Neural crest cell (in vitro differentiated cells): ENCODE results near the gene HAPLN3. TPM values are rescaled to one million over a fixed set of nuclear protein-coding genes. Genes with fewer than 3 reads are reported as not detected.

Source experiments
- DNase-seq: peaks from one replicate; pipeline ENCODE4 v3.0.0; 2021; ENCODE audit warnings: low read depth, mixed read lengths, low spot score
- H3K27ac Mint-ChIP-seq: one replicate; pipeline ENCODE4 v1.8.0; 2021; ENCODE audit warnings: mild to moderate bottlenecking, mixed read lengths; ENCODE audit not compliant: unreplicated experiment
- H3K27me3 Mint-ChIP-seq: 2 replicates; pipeline ENCODE4 v1.8.0; 2021; ENCODE audit warnings: low read depth, mild to moderate bottlenecking, mixed read lengths
- H3K36me3 Mint-ChIP-seq: 2 replicates; pipeline ENCODE4 v1.8.0; 2021; ENCODE audit warnings: low read depth, mild to moderate bottlenecking, mixed read lengths
- H3K4me1 Mint-ChIP-seq: 2 replicates; pipeline ENCODE4 v1.8.0; 2021; ENCODE audit warnings: mixed read lengths
- H3K4me3 Mint-ChIP-seq: one replicate; pipeline ENCODE4 v1.8.0; 2021; ENCODE audit warnings: mild to moderate bottlenecking, mixed read lengths
- H3K9me3 Mint-ChIP-seq: 2 replicates; pipeline ENCODE4 v1.8.0; 2021; ENCODE audit warnings: mixed read lengths
- total RNA-seq: library from RNA; stranded (reverse); gene quantifications from 2 replicates; pipeline ENCODE4 v1.2.1, GENCODE V29; 2021
- TF ChIP-seq, protein P1 (sequence below): fragments of 200-600 bp; sonication (generic); conservative IDR thresholded peaks from 2 replicates; pipeline ENCODE4 v1.5.0; 2021; ENCODE audit warnings: antibody characterized with exemption, mild to moderate bottlenecking

HAPLN3 gene
- total RNA-seq, 1 donor from 2014 or later: 2.9 TPM

GRCh38 chr15:88904624-88905327 lies 9.4 kb upstream of the HAPLN3 start:
- H3K36me3 Mint-ChIP-seq: peaks cover 13% of the 10 kb centered on the region
- H3K4me1 Mint-ChIP-seq: peaks cover 16% of the 10 kb centered on the region
- H3K27ac Mint-ChIP-seq: no peak overlapping the region
- no peaks in the 10 kb centered on the region for H3K27me3 Mint-ChIP-seq
- DNase-seq: peak; percentile 83
- H3K9me3 Mint-ChIP-seq: no peaks in the 10 kb centered on the region
- H3K4me3 Mint-ChIP-seq: peak overlapping the region; percentile 66
- TF ChIP-seq, protein P1, sequence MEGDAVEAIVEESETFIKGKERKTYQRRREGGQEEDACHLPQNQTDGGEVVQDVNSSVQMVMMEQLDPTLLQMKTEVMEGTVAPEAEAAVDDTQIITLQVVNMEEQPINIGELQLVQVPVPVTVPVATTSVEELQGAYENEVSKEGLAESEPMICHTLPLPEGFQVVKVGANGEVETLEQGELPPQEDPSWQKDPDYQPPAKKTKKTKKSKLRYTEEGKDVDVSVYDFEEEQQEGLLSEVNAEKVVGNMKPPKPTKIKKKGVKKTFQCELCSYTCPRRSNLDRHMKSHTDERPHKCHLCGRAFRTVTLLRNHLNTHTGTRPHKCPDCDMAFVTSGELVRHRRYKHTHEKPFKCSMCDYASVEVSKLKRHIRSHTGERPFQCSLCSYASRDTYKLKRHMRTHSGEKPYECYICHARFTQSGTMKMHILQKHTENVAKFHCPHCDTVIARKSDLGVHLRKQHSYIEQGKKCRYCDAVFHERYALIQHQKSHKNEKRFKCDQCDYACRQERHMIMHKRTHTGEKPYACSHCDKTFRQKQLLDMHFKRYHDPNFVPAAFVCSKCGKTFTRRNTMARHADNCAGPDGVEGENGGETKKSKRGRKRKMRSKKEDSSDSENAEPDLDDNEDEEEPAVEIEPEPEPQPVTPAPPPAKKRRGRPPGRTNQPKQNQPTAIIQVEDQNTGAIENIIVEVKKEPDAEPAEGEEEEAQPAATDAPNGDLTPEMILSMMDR: peak; percentile 99

- TF ChIP-seq, protein P1: no peak
- Mint-ChIP-seq H3K36me3 (peaks cover 13% of the 10 kb centered on the region), H3K27ac (no peak overlapping the region), H3K27me3 (no peaks in the 10 kb centered on the region), H3K9me3 (no peaks in the 10 kb centered on the region), H3K4me1 (peaks cover 10% of the 10 kb centered on the region), H3K4me3 (no peak overlapping the region)
- no peak for DNase-seq
Measured at GRCh38 chr15:88904257-88904623, 8.9 kb upstream of the HAPLN3 start.

GRCh38 chr15:88902846-88903245 lies 7.5 kb upstream of the HAPLN3 start:
- H3K27ac Mint-ChIP-seq: no peak overlapping the region
- H3K9me3 Mint-ChIP-seq: no peaks in the 10 kb centered on the region
- no peak overlapping the region for H3K4me3 Mint-ChIP-seq
- H3K4me1 Mint-ChIP-seq: peaks cover 12% of the 10 kb centered on the region
- H3K36me3 Mint-ChIP-seq: peaks cover 11% of the 10 kb centered on the region
- no peak for DNase-seq
- H3K27me3 Mint-ChIP-seq: no peaks in the 10 kb centered on the region
- TF ChIP-seq, protein P1: no peak

DNA sequence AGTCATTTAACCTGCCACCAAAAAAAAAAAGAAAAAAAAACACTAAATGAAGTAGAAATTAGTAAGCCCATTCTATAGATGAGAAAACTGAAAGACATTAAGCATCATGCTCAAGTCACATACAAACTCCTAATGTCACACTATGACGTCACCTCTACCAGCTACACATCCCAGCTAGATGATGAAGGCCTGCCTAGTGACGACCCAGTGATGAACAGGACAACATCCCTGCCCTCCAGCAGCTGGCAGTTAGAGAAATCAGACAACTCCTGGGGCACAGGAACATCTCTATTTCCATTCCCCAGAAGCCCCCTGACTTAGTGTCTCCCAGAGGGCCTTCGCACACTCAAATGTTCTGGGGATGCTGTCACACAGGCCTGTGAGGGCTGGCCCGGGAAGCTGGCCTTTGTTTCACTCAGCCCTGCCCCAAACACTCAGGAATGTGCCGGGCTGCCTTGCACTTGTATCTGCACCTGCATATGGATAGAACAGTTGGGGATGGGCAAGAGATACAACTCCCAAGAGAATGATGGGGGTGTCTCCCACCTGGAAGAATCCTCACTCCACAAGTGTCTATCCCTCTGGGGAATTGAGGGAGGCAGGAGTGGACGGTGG lies 7.0 kb upstream of the HAPLN3 start:
- Mint-ChIP-seq H3K27ac (no peak overlapping the region), H3K36me3 (peaks cover 11% of the 10 kb centered on the region), H3K4me3 (no peak overlapping the region), H3K27me3 (no peaks in the 10 kb centered on the region), H3K9me3 (no peaks in the 10 kb centered on the region), H3K4me1 (peaks cover 18% of the 10 kb centered on the region)
- TF ChIP-seq, protein P1: no peak
- no peak for DNase-seq

- peaks cover 11% of the 10 kb centered on the region for H3K36me3 Mint-ChIP-seq
- H3K4me3 Mint-ChIP-seq: no peak overlapping the region
- peaks cover 24% of the 10 kb centered on the region for H3K4me1 Mint-ChIP-seq
- peak overlapping the region; percentile 35 for H3K27ac Mint-ChIP-seq
- H3K9me3 Mint-ChIP-seq: no peaks in the 10 kb centered on the region
- H3K27me3 Mint-ChIP-seq: no peaks in the 10 kb centered on the region
- TF ChIP-seq, protein P1: no peak
- no peak for DNase-seq
Measured at GRCh38 chr15:88901508-88902220, 6.3 kb upstream of the HAPLN3 start.
